Testis (tissue), 3 donors: ENCODE results near the gene AARS2. TPM values are rescaled to one million over a fixed set of nuclear protein-coding genes. Genes with fewer than 3 reads are reported as not detected.

Experiments used
- DNase-seq: peaks from one replicate; pipeline ENCODE4 v3.0.0-alpha.2; 2019
- H3K27ac ChIP-seq, 2 donors: fragments of 200-600 bp; sonication (generic); one replicate each; pipeline ENCODE4 v1.5.1; 2019
- H3K27me3 ChIP-seq: fragments of 200-600 bp; sonication (generic); one replicate; pipeline ENCODE4 v1.5.1; 2019
- H3K36me3 ChIP-seq: fragments of 200-600 bp; sonication (generic); one replicate; pipeline ENCODE4 v1.5.1; 2017; ENCODE audit warnings: low read depth; ENCODE audit errors: missing control alignments
- H3K4me1 ChIP-seq: fragments of 200-600 bp; sonication (generic); one replicate; pipeline ENCODE4 v1.5.1; 2019
- H3K4me3 ChIP-seq, 2 donors: fragments of 200-600 bp; sonication (generic); one replicate each; pipeline ENCODE4 v1.5.1; 2017 to 2019
- H3K9me3 ChIP-seq: fragments of 200-600 bp; sonication (generic); one replicate; pipeline ENCODE4 v1.5.1; 2017
- CTCF ChIP-seq, 3 experiments: fragments of 450-650 bp in 2 of 3; fragments of 200-600 bp in 1 of 3; sonication (generic) in 1 of 3; IDR thresholded peaks; one replicate each; pipeline ENCODE4 v1.5.1; 2016 to 2019; ENCODE audit warnings: antibody characterized with exemption in 3 of 3, mild to moderate bottlenecking in 2 of 3, moderate library complexity in 1 of 3
- POLR2A ChIP-seq: fragments of 450-650 bp; IDR thresholded peaks from one replicate; pipeline ENCODE4 v1.6.1; 2017; ENCODE audit warnings: antibody characterized with exemption, mild to moderate bottlenecking, moderate library complexity
- WGBS, 2 donors: methylation state at CpG; one replicate each; pipeline ENCODE4 v1.1.5; 2018; 5-methylcytosine and 5-hydroxymethylcytosine counted together
- intact Hi-C: fragments of 100-400 bp; cut with DNase I; formaldehyde crosslinking; loops from one replicate; pipeline ENCODE4 v1.15.1; 2023; ENCODE audit warnings: low total_unique reads
- polyA plus RNA-seq: library from polyadenylated mRNA; stranded (reverse); fragments of 350-450 nt; fragmentation: Illumina TruSeq; extraction: RNeasy Lipid Tissue Mini Kit (QIAGEN cat#74804); gene quantifications from one replicate; pipeline ENCODE4 v1.2.3, GENCODE V29; 2014; ENCODE audit warnings: low read depth, low replicate concordance; ENCODE audit not compliant: insufficient read depth
- total RNA-seq, 2 donors: library from RNA; depleted of rRNA; stranded (reverse); fragments of >200 nt; gene quantifications; one replicate each; pipeline ENCODE4 v1.2.3, GENCODE V29; 2016

The AARS2 gene
- total and polyA plus RNA-seq, 3 donors from 2014 or later, result 6.2 to 14.6 (median 13.4) TPM

- no peak for TF ChIP-seq CTCF (IDR thresholded peaks at IDR 0.05)
- TF ChIP-seq POLR2A, result no peak
- Histone ChIP-seq H3K27me3 (no peaks in the 10 kb centered on the region), H3K27ac (no peak overlapping the region), H3K4me1 (no peaks in the 10 kb centered on the region), H3K36me3 (no peaks in the 10 kb centered on the region), H3K9me3 (no peaks in the 10 kb centered on the region), H3K4me3 (no peak overlapping the region)
- no peak for DNase-seq
- 92% methylated on average over 19 to 23 of the region's 23 CpGs for WGBS, 2 donors
- intact Hi-C loops, result no loop called here
Measured at GRCh38 chr6:44272999-44273566, 40.1 kb downstream of the AARS2 start.

- 91% methylated on average over 3 of the region's 3 CpGs for WGBS, 2 donors
- TF ChIP-seq POLR2A, result no peak
- no peak for TF ChIP-seq CTCF (IDR thresholded peaks at IDR 0.05)
- intact Hi-C loops, result no loop called here
- no peak overlapping the region for H3K4me3 ChIP-seq
- H3K27me3 ChIP-seq, result no peaks in the 10 kb centered on the region
- no peak for DNase-seq
- H3K36me3 ChIP-seq, result no peaks in the 10 kb centered on the region
- H3K4me1 ChIP-seq, result no peaks in the 10 kb centered on the region
- H3K9me3 ChIP-seq, result no peaks in the 10 kb centered on the region
- H3K27ac ChIP-seq, result no peak overlapping the region
Measured at GRCh38 chr6:44272529-44272928, 40.6 kb downstream of the AARS2 start.

- Histone ChIP-seq H3K4me3 (no peak overlapping the region), H3K27me3 (no peaks in the 10 kb centered on the region), H3K36me3 (no peaks in the 10 kb centered on the region), H3K9me3 (no peaks in the 10 kb centered on the region), H3K4me1 (no peaks in the 10 kb centered on the region), H3K27ac (no peak overlapping the region)
- TF ChIP-seq CTCF (IDR thresholded peaks at IDR 0.05) (no peak), POLR2A (no peak)
- intact Hi-C loops, result no loop called here
- 71 to 72% methylated on average over 3 of the region's 3 CpGs for WGBS, 2 donors
- DNase-seq, result no peak
Measured at GRCh38 chr6:44271914-44272313, 41.2 kb downstream of the AARS2 start.

- TF ChIP-seq POLR2A (no peak), CTCF (IDR thresholded peaks at IDR 0.05) (no peak)
- Histone ChIP-seq H3K36me3 (no peaks in the 10 kb centered on the region), H3K4me1 (no peaks in the 10 kb centered on the region), H3K9me3 (no peaks in the 10 kb centered on the region), H3K27me3 (no peaks in the 10 kb centered on the region), H3K4me3 (no peak overlapping the region), H3K27ac (no peak overlapping the region)
- WGBS, 2 donors, result 75 to 90% methylated on average over 4 to 6 of the region's 6 CpGs
- no peak for DNase-seq
- intact Hi-C loops, result no loop called here
Measured at GRCh38 chr6:44271406-44271723, 41.8 kb downstream of the AARS2 start.
